Right lobe of liver (tissue), 6 donors: Measurements from ENCODE around the gene RSRC1. TPM values are rescaled to one million over a fixed set of nuclear protein-coding genes. Genes with fewer than 3 reads are reported as not detected.
"Not testable (repeated sequence)": the region's sequence is repeated elsewhere in the genome, so short reads cannot be mapped to it uniquely, and the experiment has no call there.

Experiments used
- ATAC-seq, 4 donors: fragments of 200-7000 bp; cut with Tn5 transposase; one replicate each; pipeline ENCODE4 v1.9.1; 2020; ENCODE audit warnings: mild to moderate bottlenecking in 4 of 4, moderate library complexity in 4 of 4
- DNase-seq, 3 donors: peaks; one replicate each; pipeline ENCODE4 v3.0.0-alpha.2; 2020
- H3K27ac ChIP-seq, 3 donors: fragments of 200-600 bp; one replicate each; pipeline ENCODE4 v1.8.0; 2022
- H3K27me3 ChIP-seq, 2 donors: fragments of 200-600 bp; one replicate each; pipeline ENCODE4 v1.8.0; 2022
- H3K36me3 ChIP-seq, 4 donors: fragments of 200-600 bp; sonication (generic) in 1 of 4; one replicate each; pipeline versions ENCODE4 v1.5.1 to v1.8.0; 2017 to 2022; ENCODE audit warnings: control low read depth in 1 of 4
- H3K4me1 ChIP-seq, 4 donors: fragments of 200-600 bp; sonication (generic) in 1 of 4; one replicate each; pipeline versions ENCODE4 v1.5.1 to v1.8.0; 2017 to 2022; ENCODE audit warnings: control low read depth in 1 of 4
- H3K4me3 ChIP-seq, 3 donors: fragments of 200-600 bp; one replicate each; pipeline ENCODE4 v1.8.0; 2022
- H3K9me3 ChIP-seq, 4 donors: fragments of 200-600 bp; sonication (generic) in 1 of 4; one replicate each; pipeline versions ENCODE4 v1.5.1 to v1.8.0; 2017 to 2022; ENCODE audit warnings: control low read depth in 1 of 4
- CTCF ChIP-seq, 4 donors: fragments of 200-600 bp in 3 of 4; fragments of 450-650 bp in 1 of 4; IDR thresholded peaks; one replicate each; pipeline versions ENCODE4 v1.5.1 to v1.8.0; 2016 to 2022; ENCODE audit warnings: antibody characterized with exemption in 4 of 4, mild to moderate bottlenecking in 2 of 4
- POLR2A ChIP-seq: fragments of 450-650 bp; IDR thresholded peaks from one replicate; pipeline ENCODE4 v1.6.1; 2017; ENCODE audit warnings: antibody characterized with exemption, mild to moderate bottlenecking
- WGBS: methylation state at CpG from one replicate; pipeline ENCODE4 v1.1.6; 2018; ENCODE audit warnings: low coverage, low lambda C conversion rate; ENCODE audit not compliant: insufficient coverage; ENCODE audit errors: missing lambda C conversion rate; 5-methylcytosine and 5-hydroxymethylcytosine counted together
- intact Hi-C, 2 donors: fragments of 100-400 bp; cut with DNase I; formaldehyde crosslinking; loops; one replicate each; pipeline versions ENCODE4 v1.11.2 to v1.14.1; 2022
- long read RNA-seq: library from polyadenylated mRNA; unstranded; transcript quantifications from one replicate; pipeline ENCODE4 v2.0.0, GENCODE V29; 2019
- total RNA-seq, 6 experiments: library from RNA; depleted of rRNA in 2 of 6; stranded (reverse); fragments of >200 nt in 2 of 6; fragmentation: NEBNext Ultra II Directional in 3 of 6; extraction: Animal tissue kit (Norgen Biotek cat#: 25700) in 3 of 6; gene quantifications; one replicate each; pipeline versions ENCODE4 v1.1.0 to v1.2.4, GENCODE V29; 2016 to 2023
- donor health status: DM: no; HTN: yes; CAD: no.
- donor health status: DM: no; HTN: no; CAD: no.
- donor health status: DM: no; HTN: no; CAD: no.
- donor health status: DM: no; HTN: yes; CAD: no.
- donor health status: DM: no; HTN: yes; CAD: no.

The RSRC1 gene, protein sequence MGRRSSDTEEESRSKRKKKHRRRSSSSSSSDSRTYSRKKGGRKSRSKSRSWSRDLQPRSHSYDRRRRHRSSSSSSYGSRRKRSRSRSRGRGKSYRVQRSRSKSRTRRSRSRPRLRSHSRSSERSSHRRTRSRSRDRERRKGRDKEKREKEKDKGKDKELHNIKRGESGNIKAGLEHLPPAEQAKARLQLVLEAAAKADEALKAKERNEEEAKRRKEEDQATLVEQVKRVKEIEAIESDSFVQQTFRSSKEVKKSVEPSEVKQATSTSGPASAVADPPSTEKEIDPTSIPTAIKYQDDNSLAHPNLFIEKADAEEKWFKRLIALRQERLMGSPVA
- 10 to 100 TPM; 10.8 to 22.1 (median 11.7) TPM for total RNA-seq
- long read RNA-seq, partial matches to known transcripts: 2 of 2 reads
- long read RNA-seq, other reads (novel, unspliced or antisense): 0 of 2 reads

DNA sequence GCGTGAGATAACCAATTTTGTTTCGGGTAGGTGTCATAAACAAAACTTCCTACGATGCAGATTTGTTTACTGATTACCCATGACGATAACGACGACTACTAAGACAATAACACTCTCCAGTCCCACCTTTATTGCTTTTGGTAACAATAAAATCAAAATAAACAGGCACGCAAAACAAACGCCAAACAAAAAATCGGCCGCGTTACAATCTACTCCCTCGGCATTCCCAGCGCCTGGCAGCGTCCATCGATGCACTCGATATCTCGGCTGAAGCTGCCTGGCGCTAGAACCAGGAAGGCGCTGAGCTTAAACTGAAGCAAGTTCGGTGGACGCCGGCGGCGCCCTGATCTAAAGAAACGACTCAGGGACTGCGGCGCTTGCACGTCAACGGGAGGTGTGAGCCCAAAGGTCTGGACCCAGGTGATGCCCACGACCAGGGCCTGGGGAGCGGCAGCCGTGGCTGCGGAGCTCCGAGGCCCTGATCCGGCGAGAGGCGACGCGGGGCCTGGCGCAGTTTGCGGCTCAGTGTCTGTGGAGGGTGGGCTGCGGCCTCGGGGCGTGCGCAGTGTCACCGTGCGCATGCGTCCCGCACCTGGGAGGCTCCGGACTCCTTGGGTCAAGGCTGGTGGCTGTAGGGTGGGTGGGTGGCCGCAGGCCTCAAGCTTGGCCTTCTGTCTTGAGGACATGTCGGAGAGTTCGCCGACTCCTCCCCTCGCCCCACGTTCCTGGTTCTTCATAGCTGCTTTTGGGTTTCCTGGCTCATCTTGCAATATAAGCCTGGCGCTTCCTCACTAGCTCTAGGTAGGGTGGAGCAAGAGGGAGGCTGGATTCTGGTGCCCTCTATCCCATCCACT lies at the start of gene RSRC1:
Gene RSRC1 (plus strand): TSS at position 286 of the 854 bp plus-strand sequence. CDS start 12,016 bp downstream, outside the sequence.
- under 1% methylated on average over 28 of the region's 57 CpGs for WGBS
- TF ChIP-seq CTCF (IDR thresholded peaks at IDR 0.05) (no peak), POLR2A (no peak)
- H3K4me1 ChIP-seq: peaks cover 0 to 20% (median 2%) of the 10 kb centered on the region in 4 donors
- intact Hi-C loops: no loop called here
- no peaks in the 10 kb centered on the region for H3K9me3 ChIP-seq
- H3K36me3 ChIP-seq: no peaks in the 10 kb centered on the region
- H3K4me3 ChIP-seq: peak within 1 kb of the TSS; percentile 86 to 92 (median 88)
- ATAC-seq (peak; percentile 95 to 97 (median 96)), DNase-seq (peak; percentile 88 to 89 (median 89))
- H3K27me3 ChIP-seq: peaks cover 0 to 13% of the 10 kb centered on the region in 2 donors
- H3K27ac ChIP-seq: peak within 1 kb of the TSS; percentile 50 to 62 (median 60)

GRCh38 chr3:158065574-158065973 lies 44.3 kb upstream of the RSRC1 start:
- H3K4me1 ChIP-seq, H3K27me3 ChIP-seq, H3K4me3 ChIP-seq, ATAC-seq, DNase-seq, H3K36me3 ChIP-seq, intact Hi-C loops, H3K27ac ChIP-seq, H3K9me3 ChIP-seq: not testable (repeated sequence)
- 78% methylated on average over 2 of the region's 2 CpGs for WGBS

GRCh38 chr3:158072790-158073189 lies 37.1 kb upstream of the RSRC1 start:
- Histone ChIP-seq H3K9me3 (no peaks in the 10 kb centered on the region), H3K27me3 (no peaks in the 10 kb centered on the region), H3K4me1 (no peaks in the 10 kb centered on the region), H3K27ac (no peak overlapping the region), H3K36me3 (no peaks in the 10 kb centered on the region), H3K4me3 (no peak overlapping the region)
- no peak for TF ChIP-seq CTCF (IDR thresholded peaks at IDR 0.05)
- no peak for TF ChIP-seq POLR2A
- intact Hi-C loops: no loop called here
- DNase-seq: no peak
- no peak for ATAC-seq

- WGBS: 6% methylated on average over 1 of the region's 1 CpG
- Histone ChIP-seq H3K4me1 (no peaks in the 10 kb centered on the region), H3K27ac (no peak overlapping the region), H3K9me3 (no peaks in the 10 kb centered on the region), H3K36me3 (no peaks in the 10 kb centered on the region), H3K27me3 (no peaks in the 10 kb centered on the region), H3K4me3 (no peak overlapping the region)
- ATAC-seq: no peak
- no peak for TF ChIP-seq CTCF (IDR thresholded peaks at IDR 0.05)
- TF ChIP-seq POLR2A: no peak
- intact Hi-C loops: no loop called here
- DNase-seq: no peak
Measured at GRCh38 chr3:158074591-158074990, 35.3 kb upstream of the RSRC1 start.

- no peaks in the 10 kb centered on the region for H3K36me3 ChIP-seq
- TF ChIP-seq POLR2A (no peak), CTCF (IDR thresholded peaks at IDR 0.05) (no peak)
- H3K4me3 ChIP-seq: no peak overlapping the region
- DNase-seq: no peak
- no peak overlapping the region for H3K27ac ChIP-seq
- no peaks in the 10 kb centered on the region for H3K27me3 ChIP-seq
- H3K9me3 ChIP-seq: no peaks in the 10 kb centered on the region
- no peak for ATAC-seq
- intact Hi-C loops: no loop called here
- 92% methylated on average over 1 of the region's 1 CpG for WGBS
- no peaks in the 10 kb centered on the region for H3K4me1 ChIP-seq
Measured at GRCh38 chr3:158079599-158079998, 30.3 kb upstream of the RSRC1 start.
